Activated CD4-positive, alpha-beta T cell treated with anti-CD3 and anti-CD28 coated beads for 48 hours (primary cell): ENCODE data around the gene AEBP2.

ENCODE experiments used
- DNase-seq: peaks from one replicate; pipeline ENCODE4 v3.0.0-alpha.2; 2020

AEBP2 gene

GRCh38 chr12:19518209-19518608 is 78.9 kb downstream of the AEBP2 start:
- no peak for DNase-seq

- DNase-seq, result no peak
Measured at GRCh38 chr12:19520646-19521415, 81.5 kb downstream of the AEBP2 start.

- no peak for DNase-seq
Measured at GRCh38 chr12:19525274-19525673, 86.0 kb downstream of the AEBP2 start.

- DNase-seq, result no peak
Measured at GRCh38 chr12:19527866-19528265, 88.6 kb downstream of the AEBP2 start.

GRCh38 chr12:19528750-19529149 is 89.5 kb downstream of the AEBP2 start:
- DNase-seq, result no peak

GRCh38 chr12:19529951-19530636 is 90.8 kb downstream of the AEBP2 start:
- no peak for DNase-seq

- no peak for DNase-seq
Measured at GRCh38 chr12:19530637-19531023, 91.3 kb downstream of the AEBP2 start.

GRCh38 chr12:19533567-19533966 is 94.3 kb downstream of the AEBP2 start:
- DNase-seq, result no peak

- DNase-seq, result no peak
Measured at GRCh38 chr12:19539071-19539470, 99.8 kb downstream of the AEBP2 start.

GRCh38 chr12:19539836-19540235 is 100.5 kb downstream of the AEBP2 start:
- DNase-seq, result no peak

- DNase-seq, result no peak
Measured at GRCh38 chr12:19542606-19543005, 103.3 kb downstream of the AEBP2 start.

- no peak for DNase-seq
Measured at GRCh38 chr12:19544353-19544752, 105.1 kb downstream of the AEBP2 start.

- DNase-seq, result no peak
Measured at GRCh38 chr12:19545301-19545700, 106.0 kb downstream of the AEBP2 start.

GRCh38 chr12:19546027-19546426 is 106.7 kb downstream of the AEBP2 start:
- no peak for DNase-seq

- DNase-seq, result no peak
Measured at GRCh38 chr12:19546611-19547162, 107.4 kb downstream of the AEBP2 start.

GRCh38 chr12:19547271-19547671 is 108.0 kb downstream of the AEBP2 start:
- no peak for DNase-seq

GRCh38 chr12:19548834-19549233 is 109.5 kb downstream of the AEBP2 start:
- no peak for DNase-seq

GRCh38 chr12:19550626-19551025 is 111.3 kb downstream of the AEBP2 start:
- no peak for DNase-seq

GRCh38 chr12:19552441-19553097 is 113.3 kb downstream of the AEBP2 start:
- peak; percentile 22 for DNase-seq

GRCh38 chr12:19553175-19553574 is 113.9 kb downstream of the AEBP2 start:
- no peak for DNase-seq

- no peak for DNase-seq
Measured at GRCh38 chr12:19561411-19561961, 122.2 kb downstream of the AEBP2 start.
